ENCODE measurements around the gene TMEM25.
A peak's percentile ranks its signal among the peaks of the same experiment; 100 is the strongest.
"Not testable (repeated sequence)": the region's sequence is repeated elsewhere in the genome, so short reads cannot be mapped to it uniquely, and the experiment has no call there.

Gene TMEM25

DNA sequence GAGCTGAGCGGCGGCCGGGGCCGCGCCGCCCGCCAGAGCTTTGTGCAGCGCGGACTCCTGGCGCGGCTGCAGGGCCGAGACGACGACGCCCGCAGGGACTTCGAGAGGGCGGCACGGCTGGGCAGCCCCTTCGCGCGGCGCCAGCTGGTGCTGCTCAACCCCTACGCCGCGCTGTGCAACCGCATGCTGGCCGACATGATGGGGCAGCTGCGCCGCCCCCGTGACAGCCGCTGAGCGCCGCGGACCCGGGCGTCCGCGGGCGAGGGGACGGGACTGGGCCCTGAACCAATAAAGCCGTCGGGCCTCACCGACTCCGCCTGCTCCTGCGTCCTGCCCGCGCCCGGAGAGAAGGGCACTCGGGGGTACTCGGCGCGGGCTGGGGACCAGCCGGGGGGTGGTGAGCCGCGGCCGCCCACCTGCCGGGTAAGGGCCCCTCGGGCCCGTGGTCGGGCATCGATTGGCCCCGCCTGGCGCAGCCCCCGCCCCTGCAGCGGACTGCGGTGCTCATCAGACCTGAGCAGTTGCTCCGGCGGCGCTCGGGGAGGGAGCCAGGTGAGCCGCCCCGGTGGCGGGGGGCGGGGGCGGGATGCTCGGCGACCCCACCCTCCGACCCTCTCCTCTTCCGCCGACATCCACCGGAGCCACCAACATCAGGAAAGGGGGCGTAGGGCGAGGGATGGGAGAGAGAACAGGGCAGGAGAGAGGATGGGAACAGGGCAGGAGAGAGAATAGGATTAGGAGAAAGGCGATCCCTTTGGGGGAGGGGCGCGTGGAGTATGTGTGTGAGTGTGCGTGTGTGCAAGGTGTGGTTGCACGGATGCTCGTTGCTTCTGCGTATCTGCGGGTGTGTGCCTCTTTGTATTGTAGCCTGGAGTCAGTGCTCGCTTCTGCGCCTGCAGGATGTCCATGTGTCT lies at the start of gene TMEM25:
Gene TMEM25 (plus strand): TSS at position 510 of the 914 bp plus-strand sequence. CDS start 610 bp downstream, outside the sequence.
- H3K4me3 ChIP-seq (ENCODE audit: control insufficient read depth, low read depth, low read length) = peak within 1 kb of the TSS; percentile 40
- TF ChIP-seq, protein P1, sequence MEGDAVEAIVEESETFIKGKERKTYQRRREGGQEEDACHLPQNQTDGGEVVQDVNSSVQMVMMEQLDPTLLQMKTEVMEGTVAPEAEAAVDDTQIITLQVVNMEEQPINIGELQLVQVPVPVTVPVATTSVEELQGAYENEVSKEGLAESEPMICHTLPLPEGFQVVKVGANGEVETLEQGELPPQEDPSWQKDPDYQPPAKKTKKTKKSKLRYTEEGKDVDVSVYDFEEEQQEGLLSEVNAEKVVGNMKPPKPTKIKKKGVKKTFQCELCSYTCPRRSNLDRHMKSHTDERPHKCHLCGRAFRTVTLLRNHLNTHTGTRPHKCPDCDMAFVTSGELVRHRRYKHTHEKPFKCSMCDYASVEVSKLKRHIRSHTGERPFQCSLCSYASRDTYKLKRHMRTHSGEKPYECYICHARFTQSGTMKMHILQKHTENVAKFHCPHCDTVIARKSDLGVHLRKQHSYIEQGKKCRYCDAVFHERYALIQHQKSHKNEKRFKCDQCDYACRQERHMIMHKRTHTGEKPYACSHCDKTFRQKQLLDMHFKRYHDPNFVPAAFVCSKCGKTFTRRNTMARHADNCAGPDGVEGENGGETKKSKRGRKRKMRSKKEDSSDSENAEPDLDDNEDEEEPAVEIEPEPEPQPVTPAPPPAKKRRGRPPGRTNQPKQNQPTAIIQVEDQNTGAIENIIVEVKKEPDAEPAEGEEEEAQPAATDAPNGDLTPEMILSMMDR (conservative IDR thresholded peaks at IDR 0.05; ENCODE audit: control insufficient read depth, insufficient read depth, low read depth, low read length) = no peak
- peak; percentile 10 for DNase-seq (ENCODE audit: low read depth)

GRCh38 chr11:118481238-118481637 lies 49.8 kb upstream of the TMEM25 start:
- not testable (repeated sequence) for H3K4me3 ChIP-seq (ENCODE audit: control insufficient read depth, low read depth, low read length)

DNA sequence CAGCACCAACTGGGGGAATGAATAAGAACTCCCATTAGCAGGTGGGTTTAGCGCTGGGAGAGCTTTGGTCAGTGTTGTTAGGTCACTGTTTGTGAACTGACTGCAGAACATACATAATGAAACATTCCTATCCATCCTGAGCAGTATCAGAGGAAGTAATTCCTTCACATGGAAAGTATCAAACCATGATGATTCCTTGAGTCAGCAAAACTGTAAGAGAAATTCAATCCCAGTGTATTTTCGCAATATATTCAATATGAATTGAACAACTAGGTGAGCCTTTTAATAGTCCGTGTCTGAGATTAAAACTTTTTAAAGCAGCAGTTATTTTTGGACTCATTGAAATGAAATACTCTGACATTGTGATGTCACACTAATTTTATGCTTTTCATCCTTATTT lies 46.6 kb upstream of the TMEM25 start:
- no peak for DNase-seq (ENCODE audit: low read depth)
- no peak overlapping the region for H3K4me3 ChIP-seq (ENCODE audit: control insufficient read depth, low read depth, low read length)
- TF ChIP-seq, protein P1 (conservative IDR thresholded peaks at IDR 0.05; ENCODE audit: control insufficient read depth, insufficient read depth, low read depth, low read length) = no peak

More at GRCh38 chr11:118481238-118481637, 49.8 kb upstream of the TMEM25 start:
- not testable (repeated sequence) for DNase-seq (ENCODE audit: low read depth)

DNA sequence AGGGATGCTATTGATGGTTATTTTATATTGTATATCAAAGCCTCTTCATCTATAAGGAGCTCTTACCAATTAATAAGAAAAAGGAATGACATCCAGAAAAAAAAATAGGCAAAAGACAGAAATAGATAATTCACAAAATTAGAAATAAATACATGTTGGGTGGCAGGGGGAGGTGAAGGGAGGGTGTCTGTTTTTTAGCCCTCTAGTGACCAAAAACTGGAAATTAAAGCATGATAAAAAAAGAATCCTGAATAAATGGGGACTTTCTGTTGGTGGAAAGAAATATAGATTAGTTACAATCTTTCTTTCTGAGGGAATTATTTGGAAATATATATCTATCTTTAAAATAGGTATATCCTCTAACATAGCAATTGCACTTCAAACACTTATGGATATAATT lies 45.7 kb upstream of the TMEM25 start:
- no peak for DNase-seq (ENCODE audit: low read depth)
- H3K4me3 ChIP-seq (ENCODE audit: control insufficient read depth, low read depth, low read length) = no peak overlapping the region
- TF ChIP-seq, protein P1 (conservative IDR thresholded peaks at IDR 0.05; ENCODE audit: control insufficient read depth, insufficient read depth, low read depth, low read length) = peak; percentile 25

GRCh38 chr11:118488480-118489109 lies 42.4 kb upstream of the TMEM25 start:
- TF ChIP-seq, protein P1 (conservative IDR thresholded peaks at IDR 0.05; ENCODE audit: control insufficient read depth, insufficient read depth, low read depth, low read length) = peak; percentile 87
- peak; percentile 82 for DNase-seq (ENCODE audit: low read depth)
- H3K4me3 ChIP-seq (ENCODE audit: control insufficient read depth, low read depth, low read length) = no peak overlapping the region

DNA sequence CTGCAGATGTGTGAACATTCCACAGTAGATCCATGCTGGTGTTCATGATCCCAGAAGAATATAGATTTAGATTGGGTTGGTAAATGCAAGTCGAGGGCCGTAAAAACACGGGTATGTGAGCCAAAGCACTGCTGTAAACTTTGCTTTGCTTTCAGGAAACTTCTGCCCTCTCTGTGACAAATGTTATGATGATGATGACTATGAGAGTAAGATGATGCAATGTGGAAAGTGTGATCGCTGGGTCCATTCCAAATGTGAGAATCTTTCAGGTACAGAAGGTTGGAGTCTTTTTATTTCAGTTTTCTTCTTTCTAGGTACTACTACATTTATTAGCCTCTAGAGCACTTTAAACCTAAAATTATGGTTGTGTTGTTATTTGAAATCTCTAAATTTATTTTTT lies 40.0 kb upstream of the TMEM25 start:
- TF ChIP-seq, protein P1 (conservative IDR thresholded peaks at IDR 0.05; ENCODE audit: control insufficient read depth, insufficient read depth, low read depth, low read length) = no peak
- no peak overlapping the region for H3K4me3 ChIP-seq (ENCODE audit: control insufficient read depth, low read depth, low read length)
- no peak for DNase-seq (ENCODE audit: low read depth)

- DNase-seq (ENCODE audit: low read depth) = peak; percentile 62
- TF ChIP-seq, protein P1 (conservative IDR thresholded peaks at IDR 0.05; ENCODE audit: control insufficient read depth, insufficient read depth, low read depth, low read length) = no peak
- H3K4me3 ChIP-seq (ENCODE audit: control insufficient read depth, low read depth, low read length) = no peak overlapping the region
Measured at GRCh38 chr11:118497831-118498230, 33.2 kb upstream of the TMEM25 start.

All from fibroblast of mammary gland (primary cell).